Measurements from ENCODE around the gene HADH. TPM values are rescaled to one million over a fixed set of nuclear protein-coding genes. Genes with fewer than 3 reads are reported as not detected.
"Not testable (repeated sequence)": the region's sequence is repeated elsewhere in the genome, so short reads cannot be mapped to it uniquely, and the experiment has no call there.

HADH gene
- total RNA-seq, 1 experiment from 2014 or later: 37.8 TPM

DNA sequence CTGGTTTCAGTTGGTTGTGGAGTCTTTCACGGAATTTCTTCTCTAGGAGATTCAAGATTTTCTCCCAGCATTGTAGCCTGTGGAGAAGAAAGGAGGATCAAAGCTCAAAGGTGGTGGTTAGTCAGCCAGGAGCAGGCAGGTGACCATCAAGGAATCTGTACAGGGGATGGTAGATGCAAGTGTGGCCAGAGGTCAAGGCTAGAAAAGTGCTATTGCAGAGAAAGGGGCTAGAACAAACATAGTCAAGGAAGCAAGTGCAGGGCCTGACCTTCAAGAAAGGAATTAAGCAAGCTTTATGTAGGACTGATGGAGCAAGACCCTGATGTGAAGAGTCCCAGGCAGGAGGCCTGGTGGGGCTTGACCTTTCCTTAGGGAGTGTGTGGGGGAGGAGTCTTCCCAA is 16.1 kb downstream of the HADH start:
- no peak overlapping the region for H3K27ac ChIP-seq
- no peak overlapping the region for H3K4me3 ChIP-seq
- H3K27me3 ChIP-seq: no peaks in the 10 kb centered on the region
- no peaks in the 10 kb centered on the region for H3K9me3 ChIP-seq (replicated peaks)
- H3K4me1 ChIP-seq: no peaks in the 10 kb centered on the region
- no peak for DNase-seq
- H3K36me3 ChIP-seq: peaks cover 5% of the 10 kb centered on the region; the same call in 1 of the 2 replicates

DNA sequence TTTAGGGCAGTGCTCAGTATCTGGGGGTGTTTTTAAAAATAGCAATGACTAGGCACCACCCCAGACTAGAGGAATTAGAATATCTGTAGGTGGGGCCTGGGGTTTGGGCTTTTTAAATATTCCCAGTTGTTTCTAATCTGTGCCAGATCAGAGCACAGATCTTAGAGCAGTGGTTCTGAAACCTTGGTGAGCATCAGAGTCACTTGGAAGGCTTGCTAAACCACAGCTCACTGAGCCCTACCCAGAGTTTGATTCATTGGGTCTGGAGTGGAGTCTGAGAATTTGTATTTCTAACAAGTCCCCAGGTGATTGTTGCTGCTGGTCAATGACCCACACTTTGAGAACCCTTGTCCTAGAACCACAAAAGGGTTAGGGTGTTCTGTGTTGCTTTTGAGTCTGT is 16.7 kb downstream of the HADH start:
- DNase-seq: no peak
- no peak overlapping the region for H3K27ac ChIP-seq
- H3K4me3 ChIP-seq: no peak overlapping the region
- H3K9me3 ChIP-seq (replicated peaks): no peaks in the 10 kb centered on the region
- H3K27me3 ChIP-seq: no peaks in the 10 kb centered on the region
- H3K36me3 ChIP-seq: peaks cover 8% of the 10 kb centered on the region; the same call in 1 of the 2 replicates
- no peaks in the 10 kb centered on the region for H3K4me1 ChIP-seq

GRCh38 chr4:108007984-108008383 is 18.3 kb downstream of the HADH start:
- Histone ChIP-seq H3K27me3 (no peaks in the 10 kb centered on the region), H3K27ac (no peak overlapping the region), H3K4me3 (no peak overlapping the region), H3K4me1 (no peaks in the 10 kb centered on the region), H3K9me3 (replicated peaks) (no peaks in the 10 kb centered on the region), H3K36me3 (peaks cover 10% of the 10 kb centered on the region)
- DNase-seq: no peak

DNA sequence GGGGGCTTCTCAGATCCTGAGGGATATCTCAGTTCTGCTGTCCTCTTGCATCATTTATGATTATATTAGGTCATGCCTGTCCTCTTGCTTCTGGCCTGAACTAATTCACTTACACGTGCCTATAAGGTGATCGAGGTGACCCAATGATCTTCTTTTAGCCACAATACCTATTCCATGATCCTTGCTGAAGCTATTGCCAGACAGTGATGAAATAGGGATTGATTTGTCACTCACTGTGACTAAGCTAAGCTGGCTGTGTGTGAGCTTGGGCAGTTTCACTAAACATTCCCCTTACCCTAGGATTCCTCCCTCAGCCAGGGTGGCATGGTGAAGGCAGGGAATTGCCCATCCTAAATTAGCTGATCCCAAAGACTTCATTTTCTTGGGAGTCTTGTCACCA is 19.0 kb downstream of the HADH start:
- DNase-seq: no peak
- Histone ChIP-seq H3K4me1 (no peaks in the 10 kb centered on the region), H3K27ac (no peak overlapping the region), H3K36me3 (peaks cover 10% of the 10 kb centered on the region), H3K4me3 (no peak overlapping the region), H3K27me3 (no peaks in the 10 kb centered on the region), H3K9me3 (replicated peaks) (no peaks in the 10 kb centered on the region)

GRCh38 chr4:108010167-108010566 is 20.5 kb downstream of the HADH start:
- H3K36me3 ChIP-seq: peaks cover 16% of the 10 kb centered on the region
- no peak overlapping the region for H3K27ac ChIP-seq
- H3K27me3 ChIP-seq: no peaks in the 10 kb centered on the region
- H3K4me1 ChIP-seq: no peaks in the 10 kb centered on the region
- no peaks in the 10 kb centered on the region for H3K9me3 ChIP-seq (replicated peaks)
- H3K4me3 ChIP-seq: no peak overlapping the region
- DNase-seq: no peak

- not testable (repeated sequence) for H3K4me1 ChIP-seq; H3K4me3 ChIP-seq; DNase-seq; H3K27ac ChIP-seq; H3K27me3 ChIP-seq; H3K9me3 ChIP-seq (replicated peaks)
- peaks cover 19% of the 10 kb centered on the region for H3K36me3 ChIP-seq
Measured at GRCh38 chr4:108012382-108012781, 22.7 kb downstream of the HADH start.

DNA sequence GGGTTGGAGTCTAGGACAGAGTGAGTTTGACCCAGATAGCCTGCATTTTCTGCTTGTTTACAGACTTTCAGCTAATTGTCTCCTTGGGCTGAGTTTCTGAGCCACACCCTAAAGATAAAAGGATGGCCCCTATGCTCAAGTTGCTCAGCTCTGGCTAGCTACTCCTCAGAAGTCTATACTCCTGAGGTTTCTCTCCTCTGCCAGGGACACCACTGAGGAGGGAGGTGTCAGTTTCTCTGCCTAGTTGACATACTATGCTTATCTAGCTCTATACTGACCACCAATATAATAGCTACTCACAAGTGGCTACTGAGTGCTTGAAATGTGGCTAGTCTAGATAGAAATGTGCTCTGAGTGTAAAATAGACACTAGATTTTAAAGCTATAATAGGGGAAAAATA is 23.6 kb downstream of the HADH start:
- no peaks in the 10 kb centered on the region for H3K4me1 ChIP-seq
- H3K27ac ChIP-seq: no peak overlapping the region
- H3K27me3 ChIP-seq: no peaks in the 10 kb centered on the region
- peaks cover 19% of the 10 kb centered on the region for H3K36me3 ChIP-seq
- no peak for DNase-seq
- no peaks in the 10 kb centered on the region for H3K9me3 ChIP-seq (replicated peaks)
- H3K4me3 ChIP-seq: no peak overlapping the region

- Histone ChIP-seq H3K9me3 (replicated peaks) (no peaks in the 10 kb centered on the region), H3K27ac (no peak overlapping the region), H3K4me1 (no peaks in the 10 kb centered on the region), H3K36me3 (peaks cover 19% of the 10 kb centered on the region), H3K27me3 (no peaks in the 10 kb centered on the region), H3K4me3 (no peak overlapping the region)
- DNase-seq: no peak
Measured at GRCh38 chr4:108013955-108014354, 24.3 kb downstream of the HADH start.

DNA sequence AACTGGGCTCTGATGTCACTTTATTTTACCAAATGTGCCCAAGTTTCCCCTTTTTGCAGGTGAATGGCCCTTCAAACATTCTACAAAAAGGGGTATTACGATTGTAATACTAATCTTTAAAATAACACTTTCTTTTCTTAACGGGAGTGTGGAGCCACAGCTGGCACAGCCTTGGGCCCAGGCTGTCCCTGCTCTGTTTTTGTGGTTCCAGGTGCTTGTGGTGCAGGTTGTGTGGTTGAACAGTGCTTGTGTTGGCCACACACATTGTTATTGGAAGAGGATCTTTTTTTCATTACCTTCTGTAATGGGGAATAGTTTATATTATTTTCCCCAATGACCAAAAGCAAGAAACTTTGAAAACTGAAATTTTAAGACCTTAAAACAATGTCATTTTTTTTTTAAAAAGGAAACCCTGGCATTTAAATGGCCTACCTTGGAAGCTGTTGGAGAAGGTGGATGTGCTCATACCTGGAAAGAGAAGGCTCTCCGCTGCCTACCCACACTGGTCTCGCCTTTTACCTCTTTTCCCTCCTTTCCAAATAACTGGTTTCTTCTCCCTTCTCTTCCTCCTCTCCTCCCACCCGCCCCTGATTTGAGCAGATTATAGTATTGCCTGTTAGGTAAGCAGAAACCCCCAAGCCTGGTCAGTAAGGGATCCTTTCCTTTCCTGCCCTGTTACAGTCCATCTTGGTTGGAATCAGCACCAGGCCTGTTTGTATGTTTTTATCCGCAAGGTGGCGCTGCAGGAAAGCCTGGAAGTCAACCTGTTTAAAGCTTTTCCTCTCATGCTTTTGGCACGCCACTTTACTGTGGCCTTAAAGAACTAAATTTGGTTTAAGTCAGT is 28.6 kb downstream of the HADH start:
- Histone ChIP-seq H3K4me3 (no peak overlapping the region), H3K27me3 (no peaks in the 10 kb centered on the region), H3K36me3 (peaks cover 24% of the 10 kb centered on the region), H3K27ac (no peak overlapping the region), H3K9me3 (replicated peaks) (no peaks in the 10 kb centered on the region), H3K4me1 (no peaks in the 10 kb centered on the region)
- peak; percentile 64 to 88 for DNase-seq

- Histone ChIP-seq H3K36me3 (peaks cover 30% of the 10 kb centered on the region), H3K9me3 (replicated peaks) (no peaks in the 10 kb centered on the region)
Measured at GRCh38 chr4:108018884-108019187, 29.1 kb downstream of the HADH start.

DNA sequence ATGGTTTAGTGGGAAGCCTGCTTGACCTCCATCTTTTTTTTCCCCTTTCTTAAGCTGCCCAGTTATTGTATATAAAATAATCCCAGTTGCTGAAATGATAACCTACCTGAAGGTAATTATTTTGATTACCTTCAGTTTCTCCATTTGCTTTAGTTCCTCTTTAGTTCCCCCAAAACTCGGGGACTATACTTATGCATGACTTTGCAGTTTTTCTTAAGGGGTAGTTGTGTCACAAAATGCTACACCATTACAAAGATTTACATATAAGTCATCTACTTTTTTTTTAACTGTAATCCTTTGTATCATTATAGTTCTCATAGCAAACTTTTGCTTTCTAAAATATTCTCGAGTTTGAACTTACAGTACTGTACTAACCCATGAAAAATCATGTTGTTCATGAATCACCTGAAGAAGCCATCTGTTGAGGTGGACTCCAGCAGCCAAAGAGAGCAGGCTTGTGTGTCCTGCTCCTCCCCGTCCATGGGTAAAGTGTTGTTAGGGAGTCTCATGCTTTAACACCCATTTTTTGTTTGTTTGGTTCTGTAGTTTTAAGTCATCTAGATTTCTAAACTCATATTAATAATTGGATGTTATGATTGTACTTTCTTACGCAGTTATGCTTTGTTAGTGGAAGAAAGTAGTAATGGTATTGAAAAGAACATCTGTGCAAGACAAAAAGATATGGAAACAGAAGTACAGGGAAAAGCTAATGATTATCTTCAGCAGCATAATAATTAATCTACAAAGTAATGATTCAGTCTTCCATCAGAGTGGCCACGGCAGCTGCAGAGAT is 34.6 kb downstream of the HADH start:
- Histone ChIP-seq H3K27ac (no peak overlapping the region), H3K9me3 (replicated peaks) (no peaks in the 10 kb centered on the region), H3K4me1 (no peaks in the 10 kb centered on the region), H3K27me3 (no peaks in the 10 kb centered on the region), H3K36me3 (peaks cover 37% of the 10 kb centered on the region), H3K4me3 (no peak overlapping the region)
- DNase-seq: no peak

More at GRCh38 chr4:108018884-108019187, 29.1 kb downstream of the HADH start:
- no peaks in the 10 kb centered on the region for H3K27me3 ChIP-seq
- no peak overlapping the region for H3K27ac ChIP-seq
- no peaks in the 10 kb centered on the region for H3K4me1 ChIP-seq
- no peak overlapping the region for H3K4me3 ChIP-seq
- DNase-seq: no peak

DNA sequence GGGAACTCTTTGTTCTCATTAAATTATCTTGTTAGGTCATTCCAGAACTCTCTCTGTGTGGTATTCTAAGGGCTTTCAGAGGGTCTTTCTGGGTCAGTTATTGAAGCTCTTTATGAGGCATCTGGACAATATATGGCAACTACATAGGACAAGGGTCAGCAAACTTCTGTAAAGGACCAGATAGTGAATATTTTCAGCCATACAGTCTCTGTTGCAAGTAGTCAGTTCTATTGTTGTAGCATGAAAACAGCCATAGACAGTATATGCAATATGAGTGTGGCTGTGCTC is 35.1 kb downstream of the HADH start:
- no peaks in the 10 kb centered on the region for H3K9me3 ChIP-seq (replicated peaks)
- H3K4me3 ChIP-seq: no peak overlapping the region
- H3K36me3 ChIP-seq: peaks cover 35% of the 10 kb centered on the region
- no peak overlapping the region for H3K27ac ChIP-seq
- H3K4me1 ChIP-seq: no peaks in the 10 kb centered on the region
- H3K27me3 ChIP-seq: no peaks in the 10 kb centered on the region
- no peak for DNase-seq

- peaks cover 16% of the 10 kb centered on the region for H3K36me3 ChIP-seq
- H3K4me1 ChIP-seq: no peaks in the 10 kb centered on the region
- H3K9me3 ChIP-seq (replicated peaks): no peaks in the 10 kb centered on the region
- no peak overlapping the region for H3K4me3 ChIP-seq
- no peak overlapping the region for H3K27ac ChIP-seq
- H3K27me3 ChIP-seq: no peaks in the 10 kb centered on the region
- DNase-seq: no peak
Measured at GRCh38 chr4:108029016-108029720, 39.5 kb downstream of the HADH start.

- DNase-seq: no peak
- Histone ChIP-seq H3K4me3 (no peak overlapping the region), H3K9me3 (replicated peaks) (no peaks in the 10 kb centered on the region), H3K4me1 (no peaks in the 10 kb centered on the region), H3K27me3 (no peaks in the 10 kb centered on the region), H3K36me3 (peaks cover 10% of the 10 kb centered on the region), H3K27ac (no peak overlapping the region)
Measured at GRCh38 chr4:108029731-108030130, 40.0 kb downstream of the HADH start.

- Histone ChIP-seq H3K9me3 (replicated peaks) (no peaks in the 10 kb centered on the region), H3K36me3 (peaks cover 4% of the 10 kb centered on the region), H3K4me1 (no peaks in the 10 kb centered on the region), H3K27ac (no peak overlapping the region), H3K27me3 (no peaks in the 10 kb centered on the region), H3K4me3 (no peak overlapping the region)
- DNase-seq: peak; percentile 62 to 79
Measured at GRCh38 chr4:108030332-108030731, 40.6 kb downstream of the HADH start.

Measured in SJCRH30 (cell line).